Prostate gland (tissue), 2 donors: ENCODE results near the gene LCA5. TPM values are rescaled to one million over a fixed set of nuclear protein-coding genes. Genes with fewer than 3 reads are reported as not detected.

Experiments used
- DNase-seq: peaks from one replicate; pipeline ENCODE4 v3.0.0-alpha.2; 2019; ENCODE audit warnings: low spot score
- H3K27ac ChIP-seq, 2 donors: fragments of 200-600 bp; sonication (generic); 2 replicates each; pipeline ENCODE4 v1.5.1; 2017 to 2019
- H3K27me3 ChIP-seq: fragments of 200-600 bp; sonication (generic); replicated peaks from 2 replicates; pipeline ENCODE4 v1.5.1; 2019; ENCODE audit not compliant: insufficient read depth
- H3K36me3 ChIP-seq, 2 donors: fragments of 200-600 bp; sonication (generic); 1 replicate in 1 of 2; 2 replicates in 1 of 2; pipeline versions ENCODE4 v1.5.1 to v1.8.1; 2017 to 2019
- H3K4me1 ChIP-seq: fragments of 200-600 bp; sonication (generic); replicated peaks from 2 replicates; pipeline ENCODE4 v1.5.1; 2019
- H3K4me3 ChIP-seq, 2 donors: fragments of 200-600 bp; sonication (generic); 2 replicates each; pipeline ENCODE4 v1.5.1; 2017 to 2019
- H3K9me3 ChIP-seq: fragments of 200-600 bp; sonication (generic); 2 replicates; pipeline ENCODE4 v1.5.1; 2017
- CTCF ChIP-seq, 4 experiments: fragments of 200-600 bp in 2 of 4; fragments of 450-650 bp in 2 of 4; sonication (generic) in 2 of 4; IDR thresholded peaks; 1 replicate in 3 of 4; 2 replicates in 1 of 4; pipeline ENCODE4 v1.5.1; 2016 to 2019; ENCODE audit warnings: antibody characterized with exemption in 4 of 4, mild to moderate bottlenecking in 2 of 4, moderate library complexity in 2 of 4
- POLR2A ChIP-seq: fragments of 450-650 bp; IDR thresholded peaks from one replicate; pipeline ENCODE4 v1.6.1; 2016; ENCODE audit warnings: antibody characterized with exemption, mild to moderate bottlenecking
- POLR2AphosphoS5 ChIP-seq: sonication (generic); formaldehyde crosslinking; IDR thresholded peaks from one replicate; pipeline ENCODE4 v1.6.1; 2017; ENCODE audit warnings: antibody characterized with exemption
- WGBS: methylation state at CpG from one replicate; pipeline ENCODE4 v1.1.5; 2018; 5-methylcytosine and 5-hydroxymethylcytosine counted together
- intact Hi-C: fragments of 100-400 bp; cut with DNase I; formaldehyde crosslinking; loops from one replicate; pipeline ENCODE4 v1.14.2; 2022
- small RNA-seq, 2 donors: library from RNA; depleted of rRNA; stranded (forward); fragments of <200 nt; gene quantifications; one replicate each; pipeline ENCODE3, GENCODE V24; 2016
- total RNA-seq, 2 donors: library from RNA; depleted of rRNA; stranded (reverse); fragments of >200 nt; gene quantifications; one replicate each; pipeline ENCODE4 v1.1.0, GENCODE V29; 2016

LCA5 gene
- total RNA-seq, 2 donors from 2014 or later = 4.9 to 11.2 TPM

- intact Hi-C loops = no loop called here
- no peak overlapping the region for H3K27ac ChIP-seq
- H3K4me3 ChIP-seq = no peak overlapping the region
- H3K27me3 ChIP-seq = no peaks in the 10 kb centered on the region
- WGBS = 83% methylated on average over 2 of the region's 2 CpGs
- DNase-seq = no peak
- H3K36me3 ChIP-seq = no peaks in the 10 kb centered on the region
- H3K9me3 ChIP-seq = no peaks in the 10 kb centered on the region
- H3K4me1 ChIP-seq = no peaks in the 10 kb centered on the region
- no peak for TF ChIP-seq POLR2A
- TF ChIP-seq POLR2AphosphoS5 = no peak
- TF ChIP-seq CTCF (IDR thresholded peaks at IDR 0.05) = no peak
Measured at GRCh38 chr6:79436241-79436640, 101.0 kb downstream of the LCA5 start.

GRCh38 chr6:79435746-79436145, 101.5 kb downstream of the LCA5 start:
- H3K4me3 ChIP-seq = no peak overlapping the region
- no peak for DNase-seq
- intact Hi-C loops = no loop called here
- H3K27me3 ChIP-seq = no peaks in the 10 kb centered on the region
- no peaks in the 10 kb centered on the region for H3K36me3 ChIP-seq
- H3K27ac ChIP-seq = no peak overlapping the region
- H3K4me1 ChIP-seq = no peaks in the 10 kb centered on the region
- TF ChIP-seq CTCF (IDR thresholded peaks at IDR 0.05) (no peak), POLR2A (no peak), POLR2AphosphoS5 (no peak)
- H3K9me3 ChIP-seq = no peaks in the 10 kb centered on the region

Small RNA genes within 50 kb of the gene (small RNA-seq; reads per million reads assigned to genes)
- 0 reads per million in 2 donors for gene DBIP1

Other genes with a start within 250 kb of the LCA5 start
- 10 to 100 TPM; 26.8 to 93.3 TPM for gene SH3BGRL2, start 93.9 kb upstream of the LCA5 start, total RNA-seq